Liver (tissue), 3 donors: ENCODE measurements around the gene CCBE1.

Experiments
- FOXA1 ChIP-seq: IDR thresholded peaks from 2 replicates; pipeline ENCODE4 v1.6.1; 2016; ENCODE audit warnings: antibody characterized with exemption
- GABPA ChIP-seq, 2 donors: IDR thresholded peaks in 1 of 2; conservative IDR thresholded peaks in 1 of 2; 2 replicates each; pipeline ENCODE4 v1.6.1; 2016; ENCODE audit warnings: antibody characterized with exemption in 2 of 2, mild to moderate bottlenecking in 1 of 2, moderate library complexity in 1 of 2
- JUND ChIP-seq, 2 donors: IDR thresholded peaks; 2 replicates each; pipeline ENCODE4 v1.6.1; 2016; ENCODE audit warnings: antibody characterized with exemption in 2 of 2
- MAX ChIP-seq: IDR thresholded peaks from 2 replicates; pipeline ENCODE4 v1.6.1; 2016; ENCODE audit warnings: antibody characterized with exemption
- RAD21 ChIP-seq, 2 donors: IDR thresholded peaks; 2 replicates each; pipeline ENCODE4 v1.6.1; 2016; ENCODE audit warnings: antibody characterized with exemption in 2 of 2, mild to moderate bottlenecking in 2 of 2
- RXRA ChIP-seq, 2 donors: IDR thresholded peaks; 2 replicates each; pipeline ENCODE4 v1.6.1; 2017 to 2018; ENCODE audit warnings: antibody characterized with exemption in 2 of 2, mild to moderate bottlenecking in 1 of 2
- SP1 ChIP-seq: IDR thresholded peaks from 2 replicates; pipeline ENCODE4 v1.6.1; 2018; ENCODE audit warnings: antibody characterized with exemption, mild to moderate bottlenecking
- TAF1 ChIP-seq: conservative IDR thresholded peaks from 2 replicates; pipeline ENCODE4 v1.6.1; 2016; ENCODE audit warnings: antibody characterized with exemption, mild to moderate bottlenecking
- YY1 ChIP-seq: IDR thresholded peaks from 2 replicates; pipeline ENCODE4 v1.6.1; 2016; ENCODE audit warnings: antibody characterized with exemption, mild to moderate bottlenecking
- TF ChIP-seq, protein P1 (sequence below): fragments of 150-350 bp; IDR thresholded peaks from 2 replicates; pipeline ENCODE4 v1.5.1; 2017; ENCODE audit warnings: improper control_type of control experiment, low read depth, low read length; ENCODE audit not compliant: missing input control
- TF ChIP-seq, protein P2 (sequence below): IDR thresholded peaks from 2 replicates; pipeline ENCODE4 v1.6.1; 2016; ENCODE audit warnings: antibody characterized with exemption, mild to moderate bottlenecking
- TF ChIP-seq, protein P3 (sequence below): IDR thresholded peaks from 2 replicates; pipeline ENCODE4 v1.6.1; 2016; ENCODE audit warnings: antibody characterized with exemption
- TF ChIP-seq, protein P4 (sequence below): IDR thresholded peaks from 2 replicates; pipeline ENCODE4 v1.6.1; 2016; ENCODE audit warnings: antibody characterized with exemption
- donor health status: healthy.
- donor health status: healthy.

GRCh38 chr18:59681051-59681450 lies 16.2 kb downstream of the CCBE1 start:
- TF ChIP-seq, protein P1, sequence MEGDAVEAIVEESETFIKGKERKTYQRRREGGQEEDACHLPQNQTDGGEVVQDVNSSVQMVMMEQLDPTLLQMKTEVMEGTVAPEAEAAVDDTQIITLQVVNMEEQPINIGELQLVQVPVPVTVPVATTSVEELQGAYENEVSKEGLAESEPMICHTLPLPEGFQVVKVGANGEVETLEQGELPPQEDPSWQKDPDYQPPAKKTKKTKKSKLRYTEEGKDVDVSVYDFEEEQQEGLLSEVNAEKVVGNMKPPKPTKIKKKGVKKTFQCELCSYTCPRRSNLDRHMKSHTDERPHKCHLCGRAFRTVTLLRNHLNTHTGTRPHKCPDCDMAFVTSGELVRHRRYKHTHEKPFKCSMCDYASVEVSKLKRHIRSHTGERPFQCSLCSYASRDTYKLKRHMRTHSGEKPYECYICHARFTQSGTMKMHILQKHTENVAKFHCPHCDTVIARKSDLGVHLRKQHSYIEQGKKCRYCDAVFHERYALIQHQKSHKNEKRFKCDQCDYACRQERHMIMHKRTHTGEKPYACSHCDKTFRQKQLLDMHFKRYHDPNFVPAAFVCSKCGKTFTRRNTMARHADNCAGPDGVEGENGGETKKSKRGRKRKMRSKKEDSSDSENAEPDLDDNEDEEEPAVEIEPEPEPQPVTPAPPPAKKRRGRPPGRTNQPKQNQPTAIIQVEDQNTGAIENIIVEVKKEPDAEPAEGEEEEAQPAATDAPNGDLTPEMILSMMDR = no peak
- TF ChIP-seq YY1 (no peak), RAD21 (IDR thresholded peaks at IDR 0.05) (no peak), JUND (IDR thresholded peaks at IDR 0.05) (no peak), TAF1 (no peak), RXRA (IDR thresholded peaks at IDR 0.05) (no peak), SP1 (no peak), MAX (no peak), FOXA1 (no peak), GABPA (IDR thresholded peaks at IDR 0.05 in 1 of 2, conservative IDR thresholded peaks at IDR 0.05 in 1 of 2) (no peak)
- TF ChIP-seq, protein P2, sequence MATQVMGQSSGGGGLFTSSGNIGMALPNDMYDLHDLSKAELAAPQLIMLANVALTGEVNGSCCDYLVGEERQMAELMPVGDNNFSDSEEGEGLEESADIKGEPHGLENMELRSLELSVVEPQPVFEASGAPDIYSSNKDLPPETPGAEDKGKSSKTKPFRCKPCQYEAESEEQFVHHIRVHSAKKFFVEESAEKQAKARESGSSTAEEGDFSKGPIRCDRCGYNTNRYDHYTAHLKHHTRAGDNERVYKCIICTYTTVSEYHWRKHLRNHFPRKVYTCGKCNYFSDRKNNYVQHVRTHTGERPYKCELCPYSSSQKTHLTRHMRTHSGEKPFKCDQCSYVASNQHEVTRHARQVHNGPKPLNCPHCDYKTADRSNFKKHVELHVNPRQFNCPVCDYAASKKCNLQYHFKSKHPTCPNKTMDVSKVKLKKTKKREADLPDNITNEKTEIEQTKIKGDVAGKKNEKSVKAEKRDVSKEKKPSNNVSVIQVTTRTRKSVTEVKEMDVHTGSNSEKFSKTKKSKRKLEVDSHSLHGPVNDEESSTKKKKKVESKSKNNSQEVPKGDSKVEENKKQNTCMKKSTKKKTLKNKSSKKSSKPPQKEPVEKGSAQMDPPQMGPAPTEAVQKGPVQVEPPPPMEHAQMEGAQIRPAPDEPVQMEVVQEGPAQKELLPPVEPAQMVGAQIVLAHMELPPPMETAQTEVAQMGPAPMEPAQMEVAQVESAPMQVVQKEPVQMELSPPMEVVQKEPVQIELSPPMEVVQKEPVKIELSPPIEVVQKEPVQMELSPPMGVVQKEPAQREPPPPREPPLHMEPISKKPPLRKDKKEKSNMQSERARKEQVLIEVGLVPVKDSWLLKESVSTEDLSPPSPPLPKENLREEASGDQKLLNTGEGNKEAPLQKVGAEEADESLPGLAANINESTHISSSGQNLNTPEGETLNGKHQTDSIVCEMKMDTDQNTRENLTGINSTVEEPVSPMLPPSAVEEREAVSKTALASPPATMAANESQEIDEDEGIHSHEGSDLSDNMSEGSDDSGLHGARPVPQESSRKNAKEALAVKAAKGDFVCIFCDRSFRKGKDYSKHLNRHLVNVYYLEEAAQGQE = no peak
- TF ChIP-seq, protein P3, sequence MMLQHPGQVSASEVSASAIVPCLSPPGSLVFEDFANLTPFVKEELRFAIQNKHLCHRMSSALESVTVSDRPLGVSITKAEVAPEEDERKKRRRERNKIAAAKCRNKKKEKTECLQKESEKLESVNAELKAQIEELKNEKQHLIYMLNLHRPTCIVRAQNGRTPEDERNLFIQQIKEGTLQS = no peak
- TF ChIP-seq, protein P4, sequence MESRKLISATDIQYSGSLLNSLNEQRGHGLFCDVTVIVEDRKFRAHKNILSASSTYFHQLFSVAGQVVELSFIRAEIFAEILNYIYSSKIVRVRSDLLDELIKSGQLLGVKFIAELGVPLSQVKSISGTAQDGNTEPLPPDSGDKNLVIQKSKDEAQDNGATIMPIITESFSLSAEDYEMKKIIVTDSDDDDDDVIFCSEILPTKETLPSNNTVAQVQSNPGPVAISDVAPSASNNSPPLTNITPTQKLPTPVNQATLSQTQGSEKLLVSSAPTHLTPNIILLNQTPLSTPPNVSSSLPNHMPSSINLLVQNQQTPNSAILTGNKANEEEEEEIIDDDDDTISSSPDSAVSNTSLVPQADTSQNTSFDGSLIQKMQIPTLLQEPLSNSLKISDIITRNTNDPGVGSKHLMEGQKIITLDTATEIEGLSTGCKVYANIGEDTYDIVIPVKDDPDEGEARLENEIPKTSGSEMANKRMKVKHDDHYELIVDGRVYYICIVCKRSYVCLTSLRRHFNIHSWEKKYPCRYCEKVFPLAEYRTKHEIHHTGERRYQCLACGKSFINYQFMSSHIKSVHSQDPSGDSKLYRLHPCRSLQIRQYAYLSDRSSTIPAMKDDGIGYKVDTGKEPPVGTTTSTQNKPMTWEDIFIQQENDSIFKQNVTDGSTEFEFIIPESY = no peak
